GM18861 (cell line): ENCODE results near the gene ZNF214.

Experiments
- ATAC-seq: cut with Tn5 transposase; IDR thresholded peaks from one replicate; pipeline ENCODE4 v1.9.1; 2021; ENCODE audit not compliant: unreplicated experiment

Gene ZNF214

DNA sequence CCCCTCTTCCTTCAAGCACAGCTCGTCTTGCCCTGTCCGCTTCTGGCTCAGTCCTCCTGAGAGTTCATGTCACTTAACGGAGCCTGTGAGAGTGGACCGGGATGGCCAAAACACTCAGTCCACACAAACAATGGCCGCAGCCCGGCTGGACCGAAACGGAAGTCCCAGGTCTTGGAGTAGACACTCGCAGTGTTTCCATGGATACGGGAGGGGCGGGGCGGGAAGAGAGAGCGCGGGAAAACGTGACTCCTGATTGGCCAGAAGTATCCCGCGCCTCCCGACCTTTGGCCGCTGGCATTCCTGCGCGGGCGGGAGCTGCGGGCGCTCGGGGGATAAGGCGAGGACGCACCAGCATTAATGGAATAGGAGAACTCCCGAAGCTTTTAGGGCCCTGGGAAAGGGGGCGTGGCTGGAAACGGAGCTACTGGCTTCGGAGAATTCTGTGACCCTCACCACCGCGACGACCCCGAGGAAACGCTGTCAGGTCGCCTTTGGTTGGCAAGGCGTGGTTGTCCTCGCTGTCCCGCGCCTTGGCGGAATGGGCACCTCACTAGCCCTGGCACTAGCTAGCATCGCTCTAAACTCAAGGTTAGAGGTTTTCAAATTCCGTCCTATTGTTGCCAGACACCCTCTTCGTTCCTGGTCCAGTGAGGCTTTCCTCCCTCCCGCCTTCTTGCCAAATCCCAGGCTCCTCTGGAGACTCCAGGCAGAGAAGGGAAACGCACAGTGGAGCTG is at the start of gene ZNF214, which contains the start of gene NLRP14:
TSS of gene ZNF214 (minus strand) at position 164 of the 735 bp plus-strand sequence. CDS start 17,511 bp downstream, outside the sequence.
TSS of gene NLRP14 (plus strand) at position 297 of the 735 bp plus-strand sequence. CDS start 18,108 bp downstream, outside the sequence.
- no peak for ATAC-seq

DNA sequence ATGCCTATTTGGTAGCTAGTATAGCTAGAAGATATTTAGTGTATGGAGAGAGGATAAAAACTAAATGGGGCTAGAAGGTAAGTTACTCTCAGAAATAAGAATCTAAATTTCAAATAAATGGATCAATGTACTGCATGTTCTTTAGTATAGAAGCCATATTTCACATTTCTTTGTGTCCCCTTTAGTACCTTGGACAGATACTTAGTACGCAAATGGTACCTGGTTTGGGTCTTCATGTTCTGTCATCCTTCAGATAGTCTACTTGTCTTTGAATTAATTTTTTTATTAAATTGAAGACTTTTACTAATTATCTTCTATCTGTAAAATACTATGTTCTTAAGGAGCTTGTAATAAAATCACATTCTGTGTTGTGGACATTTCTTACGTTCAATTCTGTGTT is 42.4 kb upstream of the ZNF214 start:
- no peak for ATAC-seq

DNA sequence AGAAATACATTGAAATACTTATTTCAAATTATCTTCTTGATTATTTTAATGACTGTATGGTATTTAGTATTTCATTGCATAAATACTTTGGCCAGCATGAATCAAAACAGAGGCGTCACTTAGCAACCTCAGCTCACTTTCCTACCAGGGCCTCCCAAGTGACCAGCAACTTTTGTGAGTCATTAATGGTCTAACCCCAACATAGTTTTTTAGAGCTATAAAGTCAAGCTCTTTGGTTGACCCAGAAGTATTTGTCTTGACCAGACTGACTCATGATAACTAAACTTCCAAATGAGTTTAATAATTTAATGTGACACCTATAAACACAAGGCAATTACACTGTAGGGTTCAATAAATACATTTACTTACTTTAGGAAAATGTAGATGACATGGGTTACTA is 40.7 kb upstream of the ZNF214 start:
- no peak for ATAC-seq

DNA sequence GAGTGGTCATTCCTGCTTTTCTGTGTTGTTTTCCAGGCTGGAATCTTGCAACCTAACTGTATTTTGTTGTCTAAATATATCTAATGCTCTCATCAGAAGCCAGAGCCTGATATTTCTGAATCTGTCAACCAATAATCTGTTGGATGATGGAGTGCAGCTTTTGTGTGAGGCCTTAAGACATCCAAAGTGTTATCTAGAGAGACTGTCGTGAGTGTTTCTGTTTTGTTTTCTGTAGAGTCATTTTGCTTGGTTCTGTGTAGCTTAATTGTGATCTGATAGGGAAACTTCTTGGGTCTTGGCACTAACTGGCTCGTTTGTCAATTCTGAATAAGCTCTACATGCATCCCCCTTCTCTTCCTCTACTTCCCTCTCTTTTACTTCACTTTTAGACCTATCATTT is 37.5 kb upstream of the ZNF214 start:
- no peak for ATAC-seq

DNA sequence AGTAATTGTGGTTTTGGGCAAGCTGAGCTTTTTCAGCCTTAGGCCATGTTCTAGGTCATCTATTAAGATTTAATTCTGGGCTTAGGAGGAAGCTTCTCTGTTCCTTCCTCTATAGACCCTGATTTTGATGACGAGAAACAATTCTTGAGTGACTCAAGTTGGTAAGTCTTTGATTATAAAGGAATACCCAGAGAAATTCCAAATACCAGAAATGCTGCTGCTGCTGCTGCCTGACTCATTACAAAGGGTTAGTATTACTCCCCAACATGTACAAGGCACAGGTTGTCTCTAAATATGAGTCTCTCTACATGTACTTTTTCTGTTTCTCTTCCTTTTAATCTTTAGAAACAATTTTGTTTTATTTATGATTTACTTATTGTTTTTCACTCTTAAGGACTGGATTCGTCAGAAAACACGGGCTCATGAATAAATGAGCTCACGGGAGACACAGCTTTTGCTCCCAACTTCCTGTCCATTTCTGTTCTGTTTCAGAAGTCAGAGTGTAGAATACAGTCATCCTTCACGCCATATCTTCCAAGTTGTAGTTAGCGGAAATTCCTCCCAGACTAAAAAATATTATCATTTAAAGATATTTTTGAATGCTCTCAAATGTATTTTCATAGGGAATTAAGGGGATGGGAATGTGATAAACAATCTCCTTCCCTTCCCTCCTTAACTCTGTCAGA is 36.8 kb upstream of the ZNF214 start:
- no peak for ATAC-seq

DNA sequence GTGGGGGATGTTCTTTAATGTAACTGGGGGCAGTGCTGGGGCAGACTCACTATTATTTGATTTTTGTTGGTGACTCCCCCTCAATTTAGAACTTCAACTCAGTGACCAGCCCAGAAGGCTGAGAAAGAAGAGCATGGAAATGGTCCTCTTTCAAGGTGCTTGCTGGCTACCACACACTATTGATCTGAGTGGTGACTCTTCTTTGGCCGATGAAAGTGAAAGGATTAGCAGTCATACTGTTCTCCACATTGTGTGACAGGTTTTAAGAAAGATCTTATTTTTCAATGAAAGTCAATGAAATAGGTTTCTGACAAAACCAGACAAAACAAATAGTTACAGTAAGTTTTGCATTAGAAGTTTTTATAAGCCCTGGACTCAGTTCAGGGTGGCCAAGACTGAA is 30.0 kb upstream of the ZNF214 start:
- no peak for ATAC-seq

DNA sequence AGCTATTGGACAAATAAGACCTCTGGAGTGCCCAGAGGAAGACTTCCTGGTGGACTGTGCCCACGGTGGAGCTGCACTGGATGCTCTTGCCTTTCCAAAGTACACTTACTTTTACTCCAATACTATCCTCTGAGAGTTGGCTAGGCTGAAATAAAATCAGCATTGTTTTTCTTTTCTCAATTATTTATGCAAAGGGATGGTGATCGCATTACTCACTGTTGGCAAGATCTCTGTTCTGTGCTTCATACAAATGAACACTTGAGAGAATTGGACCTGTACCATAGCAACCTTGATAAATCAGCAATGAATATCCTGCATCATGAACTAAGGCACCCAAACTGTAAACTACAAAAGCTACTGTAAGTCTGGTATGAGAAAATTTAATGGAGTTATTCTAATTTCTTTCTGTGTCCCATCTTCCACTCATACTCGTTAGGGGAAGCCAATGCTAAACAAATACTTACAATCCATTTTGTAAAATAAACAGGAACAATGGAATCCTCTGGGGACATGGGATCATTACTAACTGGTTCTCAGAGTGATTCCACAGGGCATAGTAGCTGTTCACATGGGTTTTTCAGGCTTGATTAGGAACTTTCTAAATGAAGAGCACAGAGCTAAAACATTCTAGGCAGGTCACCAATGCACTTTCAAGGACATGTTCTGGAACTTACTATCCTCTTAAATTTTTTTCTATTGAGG is 26.5 kb upstream of the ZNF214 start:
- ATAC-seq: no peak

DNA sequence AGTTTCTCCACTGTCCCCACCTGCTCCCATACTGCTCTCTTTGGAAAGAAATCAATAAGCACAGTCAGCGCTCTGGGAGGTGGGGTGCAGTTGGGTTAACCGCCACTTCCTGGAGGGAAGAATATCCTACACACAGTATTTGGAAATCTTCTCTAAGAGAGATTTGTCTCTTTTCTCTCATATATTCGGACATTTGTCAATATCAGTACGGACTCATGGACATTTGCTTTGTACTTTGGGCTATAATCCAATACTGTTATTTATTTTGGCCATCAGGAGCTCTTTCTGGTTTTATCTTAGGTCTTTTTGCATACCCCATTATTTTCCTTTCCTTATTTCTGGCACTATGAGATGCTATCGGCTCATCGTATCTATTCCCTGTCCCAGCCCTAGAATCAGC is 13.9 kb upstream of the ZNF214 start:
- no peak for ATAC-seq

DNA sequence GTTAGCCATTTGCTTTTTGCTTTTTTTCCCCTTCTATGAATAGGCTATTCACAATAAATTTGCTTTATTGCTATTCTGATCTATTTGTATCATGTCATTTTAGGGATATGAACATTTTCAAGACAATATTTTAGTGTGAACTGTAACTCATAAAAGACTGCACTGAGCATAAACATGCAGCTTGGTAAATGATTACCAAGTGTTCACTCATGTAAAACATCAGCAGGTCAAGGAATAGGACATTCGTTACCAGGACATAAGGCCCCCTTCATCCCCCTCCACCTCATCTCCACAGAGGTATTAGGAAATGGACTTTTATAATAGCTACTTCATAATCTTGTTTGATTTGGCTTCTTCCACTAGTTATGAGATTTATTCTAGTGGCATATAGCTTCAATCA is 12.5 kb upstream of the ZNF214 start:
- ATAC-seq: no peak

DNA sequence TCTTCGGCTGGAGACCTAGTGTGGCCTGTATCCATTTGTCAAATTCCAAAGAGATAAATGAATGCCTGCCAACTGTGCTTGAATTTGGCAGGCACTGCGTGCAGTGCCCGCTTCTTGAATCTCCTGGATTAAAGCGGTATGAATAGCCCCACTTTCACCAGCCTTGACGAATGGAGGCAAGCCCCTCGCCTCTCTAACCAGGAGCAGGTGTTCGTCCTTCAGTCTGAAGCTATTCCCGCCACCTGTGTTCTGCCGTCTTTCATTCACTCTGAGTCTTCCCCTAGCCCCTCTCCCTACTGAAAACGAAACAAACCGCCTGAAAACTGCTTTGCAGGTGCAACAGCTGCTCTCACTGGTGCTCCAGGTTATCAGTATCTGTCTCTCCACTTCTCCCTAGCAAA is 11.3 kb upstream of the ZNF214 start:
- no peak for ATAC-seq

DNA sequence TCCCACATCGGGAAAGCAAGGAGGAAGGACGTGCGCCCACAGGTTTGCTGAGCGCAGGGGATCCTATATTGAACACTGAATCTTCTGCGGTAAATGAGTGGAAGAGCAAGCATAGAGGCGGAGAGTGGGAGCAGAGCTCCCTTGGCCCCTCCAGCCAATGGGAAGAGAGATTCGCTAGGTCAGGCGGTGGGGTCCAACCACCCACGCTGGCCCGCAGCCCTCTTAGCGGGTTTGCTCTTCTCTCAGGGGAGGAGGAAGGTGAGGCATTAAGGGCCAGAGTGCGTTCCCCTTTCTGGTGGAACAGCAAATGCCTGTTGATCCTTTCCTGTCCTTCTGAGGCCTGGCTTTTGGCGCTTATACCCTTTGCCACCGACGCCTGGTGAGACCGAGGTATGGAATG is 10.7 kb upstream of the ZNF214 start:
- ATAC-seq: no peak

DNA sequence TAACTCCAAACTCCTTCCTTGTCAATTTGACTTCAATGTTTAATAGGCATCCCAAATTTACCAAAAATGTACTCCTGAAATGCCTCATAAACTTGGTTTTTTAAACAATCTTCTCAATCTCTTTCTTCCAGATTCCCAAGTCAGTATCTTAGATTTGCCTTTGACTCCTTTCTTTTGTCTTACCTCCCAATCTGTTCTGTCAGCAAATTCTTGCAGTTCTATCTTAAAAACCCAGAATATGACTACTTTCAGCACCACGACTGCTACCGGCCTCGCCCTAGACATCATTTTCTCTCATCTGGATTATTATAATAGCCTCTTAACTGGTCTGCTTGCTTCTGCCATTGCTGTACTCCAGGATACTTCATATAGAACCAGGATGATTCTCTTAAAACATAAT is 8.0 kb upstream of the ZNF214 start:
- ATAC-seq: no peak

DNA sequence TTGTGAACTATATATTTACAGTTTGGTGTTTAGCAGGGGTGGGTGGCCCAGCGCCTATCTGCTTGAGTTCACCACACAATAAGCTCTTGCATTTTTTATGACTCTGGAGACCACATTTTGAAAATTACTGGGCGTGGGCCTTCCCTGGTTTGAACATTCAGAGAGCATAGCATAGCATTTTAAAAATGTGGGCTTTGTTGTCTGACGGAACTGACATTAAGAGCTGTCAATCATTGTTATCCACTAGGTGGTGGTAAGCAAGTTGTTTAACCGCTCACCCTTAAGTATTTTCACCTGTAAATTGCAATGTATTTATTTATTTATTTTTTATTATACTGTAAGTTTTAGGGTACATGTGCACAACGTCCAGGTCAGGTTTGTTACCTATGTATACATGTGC is 1.2 kb upstream of the ZNF214 start:
- ATAC-seq: no peak

DNA sequence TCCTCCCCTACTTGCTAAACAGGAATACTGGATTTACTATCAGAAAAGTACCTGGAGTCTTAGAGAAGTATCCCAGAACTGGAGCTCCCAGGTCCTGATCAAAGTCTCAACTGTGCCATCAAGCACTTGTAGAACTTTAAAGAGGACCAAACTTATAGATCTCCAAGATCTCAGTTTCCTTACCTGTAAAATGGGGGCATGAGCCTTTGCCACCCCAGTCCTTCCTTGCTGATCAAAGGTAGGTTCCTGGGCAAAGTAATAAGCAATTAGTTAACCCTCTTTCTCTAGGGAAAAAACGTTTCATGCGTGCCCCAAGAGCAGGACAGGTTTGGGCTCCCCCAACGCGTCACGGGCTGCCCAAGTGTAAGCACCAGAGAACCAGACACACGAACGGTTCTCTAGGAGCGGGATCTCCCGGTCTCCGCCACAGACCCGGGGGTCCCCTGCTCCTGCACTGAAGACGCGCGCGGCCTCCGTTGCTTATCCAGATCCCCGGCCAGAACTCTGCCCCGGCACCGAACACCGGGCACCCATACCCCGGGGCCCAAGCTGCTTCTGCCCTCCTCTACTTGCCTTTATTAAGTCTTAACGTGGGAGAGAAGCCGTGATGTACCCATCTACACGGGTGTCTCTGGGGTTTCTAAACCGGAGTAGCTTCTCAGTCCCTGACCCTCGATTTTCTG is 505 bp downstream of the ZNF214 start:
- ATAC-seq: no peak

DNA sequence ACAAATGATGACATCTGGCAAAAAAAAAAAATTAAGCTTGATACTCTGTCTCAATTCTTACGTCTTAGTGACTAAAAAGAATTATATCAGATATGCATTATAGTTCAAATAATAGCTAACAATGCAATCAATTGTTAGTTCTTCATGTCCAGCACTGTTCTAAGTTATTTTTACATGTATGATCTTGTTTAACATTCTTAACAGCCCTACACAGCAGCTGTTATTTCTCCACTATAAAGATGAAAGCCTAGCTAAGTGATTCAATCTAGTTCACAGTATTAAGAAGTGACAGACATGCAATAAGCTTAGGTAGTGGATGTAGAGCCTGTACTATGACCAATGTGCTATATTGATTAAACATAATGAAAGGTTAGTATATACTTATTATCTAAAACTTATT is 4.1 kb downstream of the ZNF214 start:
- ATAC-seq: no peak

DNA sequence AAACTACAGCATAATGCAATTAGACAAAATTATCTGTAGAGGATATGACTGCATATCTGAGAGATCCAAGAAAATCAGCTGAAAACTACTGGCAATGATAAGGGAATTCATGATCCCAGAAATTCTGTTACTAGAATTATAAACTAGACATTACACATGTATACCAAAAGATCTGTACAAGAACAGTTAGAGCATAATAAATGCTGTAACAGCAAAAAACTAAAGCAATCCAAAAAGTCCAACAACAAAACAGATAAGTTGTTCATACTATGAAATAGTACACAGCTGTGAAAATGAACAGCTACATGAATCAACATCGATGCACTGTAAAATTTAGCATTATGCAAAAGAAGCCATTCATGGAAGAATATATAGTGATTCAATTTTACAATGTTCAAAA is 6.0 kb downstream of the ZNF214 start:
- no peak for ATAC-seq

DNA sequence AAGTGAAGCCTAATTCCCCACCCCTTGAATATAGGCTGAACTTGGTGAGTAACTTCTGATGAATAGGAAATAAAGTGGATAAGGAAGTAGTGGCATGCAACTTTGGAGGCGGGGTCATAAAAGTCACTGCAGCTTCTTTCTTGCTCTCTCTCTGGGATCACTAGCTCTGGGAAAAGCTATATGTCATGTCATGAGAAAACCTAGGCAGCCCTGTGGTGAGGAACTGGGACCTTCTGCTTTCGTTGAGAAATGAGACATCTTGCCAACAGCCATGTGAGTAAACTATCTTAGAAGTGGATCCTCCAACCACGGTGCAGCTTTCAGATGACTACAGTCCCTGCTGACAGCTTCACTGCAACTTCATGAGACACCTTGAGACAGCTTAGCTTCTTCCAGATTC is 15.7 kb downstream of the ZNF214 start:
- ATAC-seq: no peak

DNA sequence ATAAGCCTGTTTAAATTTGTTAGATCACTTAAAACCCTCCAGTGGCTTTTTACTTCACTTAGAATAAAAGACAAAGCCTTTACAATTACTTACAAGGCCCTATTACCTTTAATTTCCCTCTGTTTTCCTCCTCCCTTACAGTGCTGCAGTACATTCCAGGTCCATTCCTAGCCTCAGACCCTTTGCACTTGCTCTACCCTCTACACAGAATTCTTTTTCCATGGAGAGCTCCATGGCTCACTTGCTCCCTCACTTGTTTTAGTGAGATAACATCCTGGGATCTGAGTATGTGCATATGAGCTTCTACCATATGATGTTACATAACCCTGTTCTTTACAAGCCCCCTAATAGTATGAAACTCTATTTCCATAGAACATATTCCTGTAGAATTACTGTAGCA is 24.4 kb downstream of the ZNF214 start:
- ATAC-seq: no peak

DNA sequence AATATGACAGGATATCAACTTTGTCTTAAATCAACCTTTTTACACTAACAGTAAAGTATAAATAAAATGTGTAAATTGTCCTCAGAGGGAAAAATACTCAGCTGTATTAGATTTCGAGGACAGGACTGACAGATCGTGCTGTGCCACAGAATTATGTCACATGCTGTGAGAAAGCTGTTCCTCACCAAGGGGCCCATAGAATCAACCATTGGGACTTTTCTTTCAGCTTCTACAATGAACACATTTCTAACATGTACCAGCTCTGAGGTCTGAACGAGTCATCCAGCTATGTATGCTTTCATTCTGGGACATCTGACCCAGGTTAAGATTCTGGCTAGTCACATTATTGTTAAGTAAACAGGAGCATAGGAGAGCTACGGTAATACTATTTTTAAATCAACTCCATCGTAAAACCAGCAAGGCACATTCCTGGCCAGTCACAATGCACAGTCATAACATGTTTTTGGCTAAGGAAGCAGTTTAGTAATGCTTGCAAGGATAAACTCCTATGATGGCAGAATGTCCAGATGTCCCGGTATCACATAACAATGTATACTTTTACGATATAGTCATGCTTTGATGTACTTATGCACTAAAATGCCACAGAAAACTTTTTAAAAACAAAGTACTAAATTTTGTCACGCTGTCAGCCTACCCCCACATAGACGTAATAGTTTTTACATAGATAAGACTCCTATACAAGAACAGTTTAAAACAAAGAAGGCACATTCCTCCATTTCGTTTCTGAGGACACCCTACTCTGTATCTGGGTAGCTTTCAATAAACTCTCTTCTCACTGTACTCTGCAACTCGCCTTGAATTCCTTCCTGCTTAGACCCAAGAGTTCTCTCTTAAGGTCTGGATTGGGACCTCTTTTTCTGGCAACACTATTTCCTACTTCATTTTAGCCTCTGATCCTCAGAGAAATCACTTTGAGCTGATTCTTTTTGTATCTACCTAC is 27.4 kb downstream of the ZNF214 start:
- no peak for ATAC-seq

DNA sequence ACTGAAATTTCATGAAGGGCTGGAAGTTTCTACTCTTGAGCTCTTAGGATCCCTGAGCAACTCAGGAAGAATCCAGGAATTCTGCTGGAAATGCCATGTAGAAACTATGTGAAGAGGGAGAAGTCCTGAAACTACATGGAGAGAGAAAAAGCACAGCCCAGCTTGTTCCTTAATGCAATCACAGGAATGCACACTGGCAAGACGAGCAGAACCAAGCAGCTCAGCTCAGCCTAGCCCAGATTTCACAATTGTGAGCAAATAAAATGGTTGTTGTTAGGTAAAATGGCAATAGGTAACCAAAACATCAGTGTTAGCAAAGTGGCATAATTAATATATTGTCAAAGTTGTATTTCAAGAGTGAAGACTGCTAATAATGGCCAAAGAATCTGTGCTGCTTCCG is 28.1 kb downstream of the ZNF214 start:
- no peak for ATAC-seq
